HG03469 (cell line): ENCODE measurements around the gene CGNL1.

Source experiments
- ATAC-seq: cut with Tn5 transposase; IDR thresholded peaks from one replicate; pipeline ENCODE4 v1.9.1; 2021; ENCODE audit warnings: mild to moderate bottlenecking, moderate library complexity, moderate number of reproducible peaks; ENCODE audit not compliant: unreplicated experiment

Gene CGNL1

DNA sequence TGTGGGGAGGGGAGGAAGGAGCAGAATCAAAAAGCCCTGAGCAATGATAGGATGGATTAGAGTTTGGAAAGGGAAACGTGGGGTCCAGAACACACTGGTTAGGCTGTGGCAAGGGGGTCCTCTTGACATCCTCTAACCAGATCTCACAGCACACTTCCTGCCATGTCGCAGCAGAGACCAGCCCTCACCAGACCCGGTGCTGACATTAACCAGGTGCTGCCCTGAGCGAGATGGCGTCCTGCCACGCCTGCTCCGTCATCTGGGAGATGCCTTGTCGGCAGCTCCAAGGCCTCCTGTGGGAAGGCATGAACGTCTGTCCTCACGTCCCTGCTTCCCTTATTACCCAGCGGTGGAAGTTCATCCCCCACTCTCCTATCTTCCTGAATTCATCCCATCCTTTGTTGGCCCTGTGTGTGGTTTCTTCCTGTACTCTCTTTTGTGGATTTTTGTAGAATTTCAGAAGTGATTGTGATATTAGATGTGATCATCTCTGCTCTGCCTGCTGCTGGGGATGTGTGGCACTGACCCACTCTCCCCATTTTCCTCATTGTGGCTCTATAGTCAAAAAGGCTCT, 186.0 kb downstream of the CGNL1 start:
- ATAC-seq, result no peak

DNA sequence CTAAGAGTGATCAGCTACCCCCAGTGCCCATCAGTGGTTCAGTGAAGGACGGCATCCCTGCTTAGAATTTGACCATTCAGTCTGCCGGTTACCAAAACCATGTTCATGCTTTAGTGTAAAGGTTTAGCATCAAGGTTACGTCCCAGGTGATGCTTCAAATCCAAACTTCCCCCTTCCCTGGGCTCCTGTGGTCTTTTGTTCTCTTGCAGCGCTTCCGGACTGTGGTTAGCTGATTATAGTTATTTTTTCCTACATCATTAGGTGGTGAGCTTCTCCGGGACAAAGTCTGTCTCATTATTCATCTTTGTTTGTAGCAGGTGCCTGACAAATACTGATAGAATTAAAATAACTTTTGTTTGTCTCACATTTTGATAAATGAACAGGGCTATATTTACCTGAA, 187.1 kb downstream of the CGNL1 start:
- no peak for ATAC-seq

DNA sequence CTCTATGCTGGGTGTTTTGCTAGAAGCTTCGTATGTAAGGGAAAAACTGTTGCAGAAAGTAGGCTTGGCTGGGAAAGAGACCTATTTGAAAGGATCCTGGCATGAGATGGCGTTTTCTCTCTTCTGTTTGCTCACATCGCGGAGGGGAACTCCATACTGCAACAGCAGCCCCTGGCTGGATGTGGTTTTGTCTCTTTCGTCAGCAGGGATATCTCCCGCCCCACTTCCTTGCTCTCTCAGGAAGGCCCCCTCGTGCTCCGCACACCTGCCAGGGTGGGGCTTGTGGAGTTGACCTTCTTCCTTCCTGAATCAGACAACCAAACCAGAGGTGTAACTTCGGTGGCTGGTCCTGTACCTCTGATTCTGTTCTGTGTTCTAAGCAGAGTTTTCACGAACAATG, 189.0 kb downstream of the CGNL1 start:
- no peak for ATAC-seq

DNA sequence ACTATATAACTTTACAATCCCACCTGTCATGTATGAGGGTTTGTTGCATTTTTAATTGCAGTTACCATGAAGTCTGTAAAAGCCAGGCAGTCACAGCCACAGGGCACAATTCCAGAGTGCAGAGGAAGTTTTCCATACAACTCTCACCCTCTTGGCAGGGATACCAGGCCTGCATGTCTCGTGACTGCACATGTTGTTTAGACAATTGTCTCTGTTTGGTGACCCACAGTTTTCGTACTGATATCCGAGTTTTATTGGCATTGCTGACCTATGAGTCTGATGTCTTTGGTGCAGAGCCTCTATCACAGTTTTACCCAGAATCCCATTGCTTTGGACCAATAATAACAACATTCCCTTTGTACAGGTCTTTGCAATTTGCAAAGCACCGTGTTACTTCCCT, 190.5 kb downstream of the CGNL1 start:
- ATAC-seq, result no peak

DNA sequence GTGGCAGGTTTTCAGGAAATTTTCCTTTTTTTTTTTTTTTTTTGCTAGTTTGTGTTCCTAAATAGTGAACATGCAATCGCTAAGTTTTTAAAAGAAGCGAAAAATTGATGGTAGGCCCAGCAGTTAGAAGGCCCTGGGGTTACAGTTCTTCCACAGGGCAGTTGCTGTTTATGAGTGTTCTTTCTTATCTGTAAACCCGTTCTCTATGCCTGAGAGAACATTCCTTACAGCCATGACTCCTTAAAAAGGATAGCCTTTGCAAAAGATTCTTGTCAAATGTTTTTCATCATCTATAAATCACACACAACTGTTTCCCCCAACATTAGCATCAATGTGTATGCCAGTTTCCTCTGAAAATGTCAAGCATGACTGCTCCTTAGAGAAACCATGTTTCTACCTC, 191.6 kb downstream of the CGNL1 start:
- no peak for ATAC-seq

DNA sequence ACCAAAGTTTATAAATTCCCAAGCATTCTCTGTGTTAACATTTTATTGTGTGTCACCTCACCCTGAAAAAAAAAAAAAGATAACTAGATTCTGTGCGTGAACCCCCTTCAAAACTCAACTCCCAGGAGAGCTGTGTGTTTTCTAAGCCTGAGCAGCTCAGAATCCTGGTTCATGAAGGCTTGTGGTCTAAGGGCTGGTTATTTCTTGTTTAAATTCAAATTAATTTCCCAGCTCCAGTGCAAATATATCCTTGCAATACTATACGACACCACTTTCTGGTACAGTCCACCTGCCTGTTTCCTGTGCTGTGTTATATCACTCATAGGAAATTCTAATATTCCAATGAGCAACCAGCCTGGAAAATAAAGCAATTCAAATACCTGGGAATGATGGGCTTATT, 192.0 kb downstream of the CGNL1 start:
- no peak for ATAC-seq

DNA sequence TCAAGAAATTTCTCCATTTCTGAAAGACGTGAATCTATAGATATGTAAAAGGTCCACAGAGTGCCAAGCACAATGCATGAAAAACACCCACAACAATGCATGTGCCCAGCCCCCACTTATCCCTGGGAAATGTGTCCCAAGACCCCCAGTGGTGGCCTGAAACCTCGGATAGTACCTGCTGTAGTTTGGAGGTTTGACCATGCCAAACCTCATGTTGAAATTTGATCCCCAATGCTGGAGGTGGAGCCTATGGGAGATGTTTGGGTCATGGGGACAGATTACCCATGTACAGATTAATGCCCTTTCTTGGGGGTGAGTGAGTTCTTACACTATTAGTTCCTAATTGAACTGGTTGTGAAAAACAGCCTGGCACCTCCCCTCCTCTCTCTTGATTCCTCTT, 194.0 kb downstream of the CGNL1 start:
- no peak for ATAC-seq

DNA sequence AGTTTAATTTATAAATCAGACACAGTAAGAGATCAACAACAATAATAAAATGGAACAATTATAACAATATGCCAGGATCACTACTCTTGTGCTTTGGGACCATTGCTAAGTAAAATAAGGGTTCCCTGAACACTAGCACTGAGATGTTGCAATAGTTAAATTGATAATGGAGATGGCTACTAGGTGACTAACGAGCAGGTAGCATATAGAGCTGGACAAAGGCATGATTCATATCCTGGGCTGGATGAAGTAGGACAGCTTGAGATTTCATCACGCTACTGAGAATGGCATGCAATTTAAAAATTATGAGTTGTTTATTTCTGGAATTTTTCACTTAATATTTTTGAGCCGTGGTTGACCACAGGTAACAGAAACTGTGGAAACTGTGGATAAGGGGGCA, 194.7 kb downstream of the CGNL1 start:
- ATAC-seq, result no peak

DNA sequence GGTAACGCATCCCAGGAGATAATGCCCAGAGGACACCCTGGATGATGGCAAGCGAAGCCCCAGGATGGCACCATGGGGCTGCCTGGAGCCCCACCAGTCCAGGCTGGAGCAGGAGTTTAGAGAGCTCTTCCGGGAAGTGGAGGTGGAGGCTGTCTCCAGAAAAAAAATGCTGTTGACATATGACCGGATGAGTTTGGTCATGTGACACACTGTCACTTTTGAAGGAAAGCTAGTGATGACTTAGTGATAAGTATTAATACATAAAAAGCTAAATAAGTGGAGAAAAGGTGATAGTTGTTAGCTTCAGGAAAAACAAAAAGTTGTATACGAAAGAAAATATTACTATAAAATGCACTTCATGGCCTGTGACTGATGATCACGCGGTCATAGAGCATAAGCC, 195.4 kb downstream of the CGNL1 start:
- ATAC-seq, result no peak

DNA sequence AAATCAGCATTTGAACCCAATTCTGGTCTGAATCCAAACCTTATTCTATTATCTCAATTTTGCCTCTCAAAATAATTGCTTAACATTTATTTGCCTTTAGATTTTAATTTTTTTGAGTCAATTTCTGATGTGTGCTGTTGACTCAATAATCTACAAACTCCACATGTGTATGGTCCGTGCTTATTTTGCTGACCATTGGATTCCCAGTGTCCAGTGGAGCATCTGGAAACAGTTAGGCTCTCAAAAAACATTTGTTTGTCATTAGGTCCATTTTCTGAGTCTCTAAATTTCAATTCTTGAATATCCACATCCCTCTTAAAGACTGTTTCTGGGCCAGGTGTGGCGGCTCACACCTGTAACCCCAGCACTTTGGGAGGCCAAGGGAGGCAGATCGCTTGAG, 196.2 kb downstream of the CGNL1 start:
- ATAC-seq, result no peak

DNA sequence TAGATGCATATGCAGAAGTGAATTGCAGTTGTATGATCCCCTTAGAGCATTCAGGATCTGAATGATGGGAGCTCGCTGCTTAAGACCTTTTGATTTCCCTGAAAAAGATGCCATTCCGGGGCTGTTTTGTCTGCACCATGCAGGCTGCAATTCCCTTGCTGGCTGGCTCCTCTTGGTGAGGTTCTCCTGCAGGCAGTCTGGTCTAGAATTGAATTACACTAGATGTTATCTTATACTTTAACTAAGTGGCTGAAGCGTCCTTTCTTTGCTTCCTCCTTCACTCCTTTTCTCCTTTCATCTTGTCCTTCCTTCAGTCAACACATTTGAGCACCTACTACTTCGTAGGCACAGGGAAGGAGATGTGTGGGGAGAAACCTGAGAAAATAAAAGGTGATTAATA, 196.8 kb downstream of the CGNL1 start:
- no peak for ATAC-seq

DNA sequence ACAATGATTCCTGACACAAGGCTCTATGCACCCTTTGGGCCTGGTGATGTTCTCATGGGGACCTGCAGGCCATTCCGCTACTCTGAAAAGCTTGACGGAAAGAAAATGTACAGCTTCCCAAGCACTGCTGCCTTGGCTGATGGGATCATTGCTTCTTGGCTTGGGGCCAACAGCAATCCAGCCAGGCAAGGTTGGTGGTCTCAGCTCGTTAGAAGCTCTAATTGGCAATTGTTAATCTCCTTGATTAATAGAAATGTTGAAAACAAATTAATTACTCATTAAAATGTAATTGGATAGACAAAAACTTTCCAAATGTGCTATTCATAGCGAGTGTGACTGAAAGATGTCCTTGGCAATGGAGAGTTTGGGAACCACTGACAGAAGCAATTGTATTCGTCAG, 199.1 kb downstream of the CGNL1 start:
- no peak for ATAC-seq

DNA sequence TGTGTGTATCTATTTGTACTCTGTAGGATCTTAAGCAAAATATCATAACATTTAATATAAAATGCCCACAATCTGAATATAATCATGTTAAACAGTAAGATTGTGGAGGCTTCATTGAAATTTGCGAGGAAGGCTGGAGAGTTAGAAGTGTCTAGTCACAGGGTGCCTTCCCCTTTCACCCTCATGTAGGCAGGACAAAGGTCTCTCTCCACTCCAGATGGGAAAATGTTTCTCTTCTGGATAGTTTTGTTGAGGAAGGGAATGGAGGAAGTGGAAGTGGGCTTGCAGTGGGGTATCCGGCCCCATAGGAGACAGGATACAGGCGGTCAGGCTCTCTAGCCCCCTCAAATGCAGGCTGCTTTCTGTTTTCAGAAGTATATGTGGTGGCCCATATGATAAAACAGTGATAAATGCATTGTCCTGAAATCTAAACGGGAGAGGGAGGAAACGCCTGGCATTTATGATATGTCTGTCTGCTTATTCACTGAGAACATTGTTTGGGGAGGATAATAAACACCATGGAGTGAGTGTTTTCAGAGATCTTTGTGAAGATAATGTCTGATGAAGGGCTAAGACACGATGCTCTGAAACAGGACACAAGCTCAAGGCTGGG, 202.1 kb downstream of the CGNL1 start:
- ATAC-seq, result no peak

DNA sequence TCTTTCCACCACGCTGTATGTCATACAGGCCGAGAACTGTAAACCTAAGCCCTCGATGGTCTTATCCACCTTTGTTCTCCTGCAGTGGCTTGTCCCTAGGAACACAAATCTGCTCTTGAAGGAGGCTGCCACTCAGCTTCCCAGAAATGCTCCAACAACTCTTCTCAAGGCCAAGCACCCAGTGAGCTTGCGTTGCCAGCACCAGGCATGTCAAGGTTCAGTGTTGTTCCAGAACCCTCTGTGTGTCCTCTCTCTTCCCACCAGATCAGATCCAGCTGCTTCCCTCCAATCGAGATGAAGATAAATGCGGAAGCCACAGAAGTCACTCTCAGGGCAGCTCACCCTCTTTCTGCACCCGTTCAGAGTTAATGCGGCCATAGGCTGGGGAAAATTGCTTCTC, 204.1 kb downstream of the CGNL1 start:
- no peak for ATAC-seq

DNA sequence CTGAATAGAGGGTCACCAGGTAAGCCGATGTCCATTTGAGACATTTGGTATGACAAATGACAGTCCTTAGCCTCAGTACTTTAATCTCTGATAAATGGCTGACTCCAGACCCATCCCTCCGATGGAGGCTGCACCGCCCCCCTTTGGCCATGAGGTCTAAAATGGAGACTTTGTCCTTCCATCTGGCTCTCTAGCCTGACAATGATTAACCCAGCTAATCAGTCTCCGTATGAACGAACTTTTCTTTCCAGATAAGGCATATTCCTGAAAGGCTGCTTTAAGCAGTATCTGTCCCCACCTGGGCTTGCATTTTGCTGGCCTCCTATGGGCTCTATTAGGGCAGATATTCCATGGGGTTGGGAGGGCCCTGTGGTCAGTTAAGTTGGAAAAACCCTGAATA, 204.6 kb downstream of the CGNL1 start:
- no peak for ATAC-seq

DNA sequence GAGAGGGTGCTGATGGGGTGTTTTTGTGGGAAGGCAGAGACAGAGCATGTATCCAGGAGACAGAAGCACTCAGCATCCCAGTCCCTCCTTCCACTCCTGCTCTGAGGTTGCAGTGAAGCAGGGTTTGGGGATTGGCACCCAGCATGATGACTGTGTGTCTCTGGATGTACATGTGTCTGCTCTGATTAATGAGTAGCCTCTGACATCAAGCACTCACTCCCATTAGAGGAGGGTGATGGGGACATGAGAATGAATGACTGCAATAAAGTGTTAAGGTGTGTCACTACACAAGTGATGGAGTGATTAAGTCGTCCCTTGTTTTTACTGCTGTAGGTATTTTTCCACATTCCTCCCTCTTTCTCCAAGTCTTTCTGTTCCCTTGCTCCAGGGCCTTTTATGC, 205.8 kb downstream of the CGNL1 start:
- ATAC-seq, result no peak

DNA sequence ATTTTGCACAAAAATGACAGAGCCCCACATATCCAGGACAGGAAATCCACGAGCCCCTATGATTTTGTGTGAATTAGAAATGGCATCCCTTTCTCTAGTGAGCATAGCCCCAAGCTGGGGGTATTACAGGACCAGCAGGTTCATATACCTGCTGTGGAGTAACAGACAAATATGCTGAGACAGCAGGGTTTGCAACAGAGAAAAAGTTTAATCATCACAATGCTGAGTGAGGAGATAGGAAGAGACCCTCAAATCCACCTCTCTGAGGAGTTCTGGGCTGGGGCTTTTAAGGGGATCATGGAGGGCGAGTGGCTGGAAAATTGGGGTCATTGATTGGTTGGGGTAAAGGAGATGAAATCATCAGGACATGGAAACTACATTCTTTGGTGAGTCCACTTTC, 207.0 kb downstream of the CGNL1 start:
- ATAC-seq, result no peak

DNA sequence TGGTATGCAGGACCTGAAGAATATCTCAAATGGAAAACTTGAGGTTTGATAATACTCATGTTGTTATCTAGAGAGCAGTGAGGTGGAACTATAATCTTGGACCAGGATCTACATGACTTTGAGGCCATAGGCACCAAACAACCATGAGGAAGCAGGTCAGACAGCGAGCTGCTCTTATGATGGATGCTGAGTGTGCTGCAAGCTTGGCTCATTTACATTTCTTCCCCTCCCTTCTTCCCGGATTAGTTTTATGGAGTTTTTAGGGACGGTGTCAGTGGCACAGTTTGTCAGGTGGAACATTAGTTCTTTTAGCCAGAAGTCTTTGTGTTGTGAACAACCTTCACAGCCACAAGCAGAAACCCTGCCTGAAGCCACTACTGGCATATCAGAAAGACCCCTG, 207.4 kb downstream of the CGNL1 start:
- ATAC-seq, result no peak

DNA sequence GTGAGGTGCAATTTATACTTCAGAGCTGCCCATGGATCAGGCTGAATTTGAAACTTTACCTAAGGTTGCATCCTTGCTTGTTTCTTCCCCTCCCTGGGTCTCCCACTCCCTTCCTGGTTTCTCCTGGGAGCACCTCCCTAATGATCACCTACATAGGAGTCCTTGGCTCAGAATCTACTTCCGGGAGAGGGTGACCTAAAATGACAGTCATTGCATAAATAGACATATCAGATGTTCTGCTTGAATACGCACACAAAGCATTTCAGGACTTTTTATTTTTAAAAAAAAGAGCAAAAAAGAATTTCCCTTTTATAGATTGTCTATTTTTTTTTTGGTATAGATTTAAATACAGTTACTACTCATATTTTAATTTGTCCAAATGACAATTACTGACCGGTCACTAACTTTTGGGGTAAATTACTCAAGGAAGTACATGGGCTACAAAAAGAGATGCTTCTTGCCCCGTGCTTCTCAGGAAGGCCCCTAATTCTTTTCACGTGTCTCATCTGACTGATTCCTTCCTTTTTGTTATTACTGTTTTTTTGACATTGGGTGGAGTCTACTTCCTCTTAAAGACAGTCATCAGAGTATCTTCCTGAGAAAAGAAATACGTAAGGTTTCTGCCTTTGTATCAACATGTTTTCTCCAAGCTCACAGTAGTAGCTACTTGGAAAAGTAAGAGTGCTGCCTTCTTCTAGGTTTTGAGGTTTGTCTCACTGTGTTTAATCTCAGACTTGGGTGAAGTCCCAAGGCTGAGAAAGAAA, 210.5 kb downstream of the CGNL1 start:
- no peak for ATAC-seq

DNA sequence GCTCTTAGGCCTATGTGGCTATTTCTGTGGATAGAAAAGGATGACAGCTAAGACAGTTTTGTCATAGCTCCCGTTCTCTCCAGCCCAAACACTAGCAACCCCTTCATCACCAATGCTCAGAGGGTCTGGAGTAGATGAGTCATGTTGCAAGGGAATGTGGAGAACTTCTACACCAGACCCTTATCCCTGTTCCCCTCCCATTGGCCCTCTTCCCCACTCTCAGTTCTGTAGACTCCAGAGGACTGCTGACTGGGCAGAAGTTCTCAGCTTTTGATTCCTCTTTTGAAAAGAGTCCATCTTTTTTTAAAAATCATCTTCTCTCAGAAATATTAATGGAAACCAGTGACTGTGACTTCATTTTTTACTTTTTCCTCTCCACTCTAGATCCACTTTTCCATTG, 213.0 kb downstream of the CGNL1 start:
- no peak for ATAC-seq

DNA sequence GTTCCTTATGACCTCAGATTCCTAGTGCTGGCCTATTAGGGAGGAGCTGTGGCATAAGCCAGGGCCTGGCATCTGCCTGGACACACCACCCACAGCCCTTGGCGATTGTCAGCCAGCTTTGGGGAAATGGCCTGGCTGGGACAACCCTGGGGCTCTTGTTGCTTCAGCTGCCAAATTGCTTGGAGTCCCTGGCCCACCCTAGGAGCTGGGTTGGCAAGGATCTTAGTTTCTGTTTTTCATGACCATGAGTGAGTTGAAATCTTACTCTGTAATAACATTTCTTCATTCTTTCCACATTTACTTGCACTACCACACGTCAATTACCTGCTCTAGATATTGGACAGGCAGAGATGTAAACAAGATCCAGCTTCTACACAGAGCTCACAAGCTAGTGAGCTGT, 213.4 kb downstream of the CGNL1 start:
- ATAC-seq, result no peak

DNA sequence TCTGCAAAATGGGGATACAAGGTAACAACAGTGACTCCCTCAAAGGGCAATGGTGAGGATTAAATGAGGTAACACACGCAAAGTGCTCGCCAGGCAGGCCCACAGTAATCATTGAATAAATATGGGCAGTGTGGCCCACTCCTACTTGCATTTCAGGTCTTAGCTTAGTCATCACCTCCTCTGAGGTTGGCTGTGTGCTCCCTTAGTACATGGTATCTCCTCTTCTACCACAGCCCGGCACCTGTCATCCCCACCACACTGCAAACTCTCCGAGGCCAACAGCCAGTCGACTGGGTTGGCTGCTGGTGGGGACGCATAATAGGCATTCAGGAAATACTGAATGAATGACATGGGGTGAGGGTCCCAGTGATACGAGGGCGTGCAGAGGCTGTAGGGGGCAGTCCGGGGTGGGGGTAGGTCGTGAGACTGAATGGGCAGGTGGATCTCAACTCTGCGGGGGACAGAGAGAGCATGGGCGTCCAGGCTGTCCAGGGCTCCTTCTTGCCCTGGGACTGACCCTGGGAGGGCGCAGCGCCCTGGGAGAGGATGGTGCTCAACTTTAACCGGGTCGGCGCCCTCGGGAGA, 215.0 kb downstream of the CGNL1 start:
- no peak for ATAC-seq
